Measurements from ENCODE around the gene PAPSS1. TPM values are rescaled to one million over a fixed set of nuclear protein-coding genes. Genes with fewer than 3 reads are reported as not detected.
A peak's percentile ranks its signal among the peaks of the same experiment; 100 is the strongest.

Gene PAPSS1
- total RNA-seq, 1 experiment from 2014 or later = 83.6 TPM

DNA sequence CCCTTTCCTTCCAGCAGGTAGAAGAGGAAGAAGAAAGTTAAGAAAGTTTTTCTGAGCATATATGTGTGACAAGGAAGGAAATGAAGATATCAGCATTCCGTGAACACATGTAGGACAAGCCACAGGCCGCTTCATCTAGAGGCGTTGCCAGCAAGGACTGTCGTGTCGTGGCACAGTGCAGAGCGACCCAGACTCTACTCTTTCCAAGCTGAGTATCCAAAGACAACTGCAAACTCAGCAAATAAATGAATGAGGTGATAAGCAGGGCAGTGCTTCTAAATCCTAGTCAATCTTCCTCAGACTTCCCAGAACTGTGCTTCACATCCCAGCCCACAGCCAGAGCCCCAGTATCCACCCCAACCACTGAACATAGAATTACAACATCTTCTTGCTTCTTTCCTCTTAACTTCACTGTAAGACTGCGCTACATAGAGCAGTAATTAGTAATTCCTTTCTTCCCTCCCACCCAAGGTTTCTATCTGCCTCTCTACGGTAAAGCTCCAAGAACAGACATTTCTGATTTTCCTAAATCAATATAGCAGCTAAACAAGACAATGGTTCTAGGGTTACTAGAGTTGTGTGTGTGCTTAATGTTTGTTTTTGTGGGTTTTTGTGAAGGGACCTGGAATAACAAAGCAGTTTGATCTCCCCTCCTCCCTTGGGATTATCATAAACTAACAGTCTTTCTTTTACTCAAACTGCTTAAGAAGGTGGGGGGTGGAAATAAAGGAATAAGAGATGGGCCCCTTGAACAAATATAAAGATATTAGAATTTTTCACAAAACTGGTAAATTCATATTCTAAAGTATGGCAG, 71.6 kb downstream of the PAPSS1 start:
- Histone ChIP-seq H2BK120ac (ENCODE audit: low read depth, low read length, poor library complexity, severe bottlenecking) (no peak overlapping the region), H3K14ac (ENCODE audit: insufficient read depth, low read length) (no peak overlapping the region; the same call in 1 of the 2 replicates), H3K4me1 (ENCODE audit: insufficient read depth, low read length) (peaks cover 9% of the 10 kb centered on the region; the same call in 1 of the 2 replicates), H4K8ac (replicated peaks; ENCODE audit: insufficient read length, low read depth, low read length) (no peak overlapping the region), H3K4ac (ENCODE audit: low read depth, low read length) (no peak overlapping the region), H2BK12ac (ENCODE audit: insufficient read length, low read depth, low read length) (no peak overlapping the region), H3K23ac (ENCODE audit: insufficient read length, low read depth, low read length) (no peak overlapping the region), H3K79me2 (ENCODE audit: insufficient read depth, low read length) (no peaks in the 10 kb centered on the region), H4K91ac (ENCODE audit: insufficient read length, low read depth, low read length) (no peak overlapping the region), H3K18ac (ENCODE audit: insufficient read length, low read depth, low read length) (no peak overlapping the region), H3K23me2 (ENCODE audit: insufficient read length, low read depth, low read length, poor library complexity, severe bottlenecking) (no peaks in the 10 kb centered on the region), H2BK5ac (ENCODE audit: insufficient read length, low read length) (no peak overlapping the region), H3K79me1 (ENCODE audit: insufficient read depth, low read depth, low read length, poor library complexity, severe bottlenecking) (no peaks in the 10 kb centered on the region), H3K4me2 (ENCODE audit: insufficient read depth, insufficient read length, low read length) (no peak overlapping the region), H3K56ac (ENCODE audit: insufficient read length, low read depth, low read length) (no peak overlapping the region), H3K9ac (ENCODE audit: extremely low read depth, insufficient read length, low read length) (no peak overlapping the region), H3T11ph (ENCODE audit: low read length) (no peak overlapping the region), H3K9me3 (ENCODE audit: control insufficient read depth, low read depth, low read length) (no peaks in the 10 kb centered on the region), H2BK15ac (ENCODE audit: low read depth, low read length) (no peak overlapping the region), H2AK5ac (ENCODE audit: insufficient read length, low read length) (peak overlapping the region; percentile 17), H4K20me1 (ENCODE audit: control insufficient read depth, insufficient read depth, insufficient read length) (no peaks in the 10 kb centered on the region), H2AFZ (ENCODE audit: low read length) (no peak overlapping the region), H2BK20ac (ENCODE audit: low read depth, low read length, poor library complexity, severe bottlenecking) (no peak overlapping the region), H3K27me3 (ENCODE audit: insufficient read depth, low read length) (no peaks in the 10 kb centered on the region), H4K5ac (ENCODE audit: insufficient read length, low read depth, low read length) (no peak overlapping the region), H3K27ac (ENCODE audit: insufficient read length, low read depth, low read length) (no peak overlapping the region)
- DNase-seq = no peak
- no peaks in the 10 kb centered on the region for H3K9me3 Mint-ChIP-seq
- WGBS (ENCODE audit: extremely low coverage, insufficient read length, low lambda C conversion rate) = no CpG with 5 or more reads among the region's 8 CpGs
- TF ChIP-seq, protein P1, sequence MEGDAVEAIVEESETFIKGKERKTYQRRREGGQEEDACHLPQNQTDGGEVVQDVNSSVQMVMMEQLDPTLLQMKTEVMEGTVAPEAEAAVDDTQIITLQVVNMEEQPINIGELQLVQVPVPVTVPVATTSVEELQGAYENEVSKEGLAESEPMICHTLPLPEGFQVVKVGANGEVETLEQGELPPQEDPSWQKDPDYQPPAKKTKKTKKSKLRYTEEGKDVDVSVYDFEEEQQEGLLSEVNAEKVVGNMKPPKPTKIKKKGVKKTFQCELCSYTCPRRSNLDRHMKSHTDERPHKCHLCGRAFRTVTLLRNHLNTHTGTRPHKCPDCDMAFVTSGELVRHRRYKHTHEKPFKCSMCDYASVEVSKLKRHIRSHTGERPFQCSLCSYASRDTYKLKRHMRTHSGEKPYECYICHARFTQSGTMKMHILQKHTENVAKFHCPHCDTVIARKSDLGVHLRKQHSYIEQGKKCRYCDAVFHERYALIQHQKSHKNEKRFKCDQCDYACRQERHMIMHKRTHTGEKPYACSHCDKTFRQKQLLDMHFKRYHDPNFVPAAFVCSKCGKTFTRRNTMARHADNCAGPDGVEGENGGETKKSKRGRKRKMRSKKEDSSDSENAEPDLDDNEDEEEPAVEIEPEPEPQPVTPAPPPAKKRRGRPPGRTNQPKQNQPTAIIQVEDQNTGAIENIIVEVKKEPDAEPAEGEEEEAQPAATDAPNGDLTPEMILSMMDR (conservative IDR thresholded peaks at IDR 0.05) = no peak
- no peak overlapping the region for H3K27ac Mint-ChIP-seq
- H3K4me1 Mint-ChIP-seq = peaks cover 35 to 42% of the 10 kb centered on the region in 2 experiments
- H3K4me3 Mint-ChIP-seq = no peak overlapping the region; a peak in 1 of 5 replicates
- no peaks in the 10 kb centered on the region; the same call in 1 of the 2 replicates for H3K27me3 Mint-ChIP-seq (ENCODE audit: low read depth)
- peaks cover 31 to 42% (median 36%) of the 10 kb centered on the region in 3 experiments; a peak in 6 of 7 replicates for H3K36me3 Mint-ChIP-seq (ENCODE audit: insufficient read depth in 1 of 3, low read depth in 3 of 3)

All from H9 (cell line).